ENCODE measurements around the gene RPL27. TPM values are rescaled to one million over a fixed set of nuclear protein-coding genes. Genes with fewer than 3 reads are reported as not detected.
A peak's percentile ranks its signal among the peaks of the same experiment; 100 is the strongest.

RPL27 gene
- total and polyA plus RNA-seq, 8 donors = 284 to 1,185 (median 555) TPM

GRCh38 chr17:43018008-43018853 lies 20.0 kb downstream of the RPL27 start:
- H3K27ac ChIP-seq = no peak overlapping the region
- intact Hi-C loops (cut with DNase I) = no loop called here
- ATAC-seq = peak in 2 of 4 donors; percentile 18 to 20
- H3K9me3 ChIP-seq = no peaks in the 10 kb centered on the region
- FAIRE-seq = no peak
- WGBS, 2 donors = 71% methylated on average over 19 of the region's 19 CpGs
- peaks cover 0 to 9% (median 5%) of the 10 kb centered on the region in 3 donors for H3K4me1 ChIP-seq
- no peaks in the 10 kb centered on the region for H3K27me3 ChIP-seq
- H3K36me3 ChIP-seq = no peaks in the 10 kb centered on the region
- no peak for TF ChIP-seq CTCF (IDR thresholded peaks at IDR 0.05)
- no peak overlapping the region for H3K4me3 ChIP-seq
- DNase-seq = peak in 1 of 6 donors; percentile 21

GRCh38 chr17:43018932-43019331 lies 20.7 kb downstream of the RPL27 start:
- no peak overlapping the region for H3K4me3 ChIP-seq
- H3K4me1 ChIP-seq = peaks cover 0 to 9% (median 5%) of the 10 kb centered on the region in 3 donors
- WGBS, 2 donors = 49 to 52% methylated on average over 4 of the region's 4 CpGs
- TF ChIP-seq CTCF (IDR thresholded peaks at IDR 0.05) = no peak
- DNase-seq = no peak
- intact Hi-C loops (cut with DNase I) = no loop called here
- no peak for ATAC-seq
- no peaks in the 10 kb centered on the region for H3K27me3 ChIP-seq
- H3K9me3 ChIP-seq = no peaks in the 10 kb centered on the region
- H3K27ac ChIP-seq = no peak overlapping the region
- no peak for FAIRE-seq
- no peaks in the 10 kb centered on the region for H3K36me3 ChIP-seq

- no peak for TF ChIP-seq CTCF (IDR thresholded peaks at IDR 0.05)
- Histone ChIP-seq H3K27me3 (no peaks in the 10 kb centered on the region), H3K4me3 (peak overlapping the region in 1 of 4 donors; percentile 7), H3K27ac (peak overlapping the region in 1 of 4 donors; percentile 12), H3K4me1 (peaks cover 3 to 12% (median 5%) of the 10 kb centered on the region in 3 donors), H3K36me3 (no peaks in the 10 kb centered on the region), H3K9me3 (no peaks in the 10 kb centered on the region)
- ATAC-seq (no peak), FAIRE-seq (no peak), DNase-seq (no peak)
- intact Hi-C loops (cut with DNase I) = no loop called here
- WGBS, 2 donors = 63% methylated on average over 7 of the region's 7 CpGs
These were observed 21.2 kb downstream of the RPL27 start for GRCh38 chr17:43019418-43019817.

DNA sequence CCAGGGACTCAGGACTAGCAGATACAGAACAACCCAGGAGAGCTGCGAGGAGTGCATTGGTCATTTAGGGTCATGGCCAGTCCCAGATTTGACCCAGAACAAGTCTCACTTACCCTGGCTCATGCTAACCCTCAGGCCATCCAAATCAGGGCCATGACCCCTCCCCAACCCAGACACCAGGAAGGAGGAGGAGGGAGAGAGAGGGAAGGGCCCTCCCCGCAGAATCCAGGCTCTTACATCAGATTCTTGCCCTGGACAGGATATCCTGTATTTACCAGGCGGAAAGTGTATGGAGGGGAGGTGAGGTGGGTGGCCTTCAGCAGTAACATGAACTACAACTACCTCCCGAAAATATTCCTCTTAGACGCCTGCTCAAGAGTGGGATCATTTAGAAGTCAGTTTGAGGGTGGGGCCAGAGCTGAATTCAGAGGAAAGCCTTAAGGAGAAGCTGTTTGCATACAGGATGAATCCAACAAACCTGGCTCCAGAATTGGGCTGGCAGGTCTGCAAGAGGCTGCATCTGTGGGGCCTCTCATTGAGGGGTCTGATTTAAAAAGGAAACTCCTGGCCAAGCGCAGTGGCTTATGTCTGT lies 21.9 kb downstream of the RPL27 start:
- DNase-seq = no peak

More for the DNA sequence above, 21.9 kb downstream of the RPL27 start:
- peak overlapping the region in 1 of 4 donors; percentile 7 for H3K4me3 ChIP-seq
- ATAC-seq (no peak), FAIRE-seq (no peak)
- H3K27ac ChIP-seq = peak overlapping the region in 1 of 4 donors; percentile 12
- H3K36me3 ChIP-seq = no peaks in the 10 kb centered on the region
- no peak for TF ChIP-seq CTCF (IDR thresholded peaks at IDR 0.05)
- WGBS, 2 donors = 71 to 78% methylated on average over 6 of the region's 6 CpGs
- H3K4me1 ChIP-seq = peaks cover 5 to 12% (median 7%) of the 10 kb centered on the region in 3 donors
- intact Hi-C loops (cut with DNase I) = no loop called here
- H3K27me3 ChIP-seq = no peaks in the 10 kb centered on the region
- H3K9me3 ChIP-seq = no peaks in the 10 kb centered on the region

All from pancreas (tissue), 10 donors.